Fibroblast of lung (primary cell): ENCODE measurements around the gene SLC1A7. TPM values are rescaled to one million over a fixed set of nuclear protein-coding genes. Genes with fewer than 3 reads are reported as not detected.

ENCODE experiments used
- DNase-seq, 2 donors: peaks; one replicate each; pipeline versions ENCODE4 v3.0.0 to v3.0.0-alpha.2; 2010; ENCODE audit warnings: low read depth in 2 of 2
- H2AFZ ChIP-seq: 2 replicates; pipeline ENCODE4 v1.5.1; 2012; ENCODE audit warnings: low read length, control low read depth, inconsistent platforms
- H3K27ac ChIP-seq: 2 replicates; pipeline ENCODE4 v1.5.1; 2011; ENCODE audit warnings: low read length, control low read depth; ENCODE audit not compliant: insufficient read depth
- H3K27me3 ChIP-seq: 2 replicates; pipeline ENCODE4 v1.5.1; 2011; ENCODE audit warnings: mild to moderate bottlenecking, low read length; ENCODE audit not compliant: control insufficient read depth, insufficient read depth
- H3K36me3 ChIP-seq: 2 replicates; pipeline ENCODE4 v1.5.1; 2011; ENCODE audit warnings: low read length; ENCODE audit not compliant: control insufficient read depth, insufficient read depth
- H3K4me1 ChIP-seq: 2 replicates; pipeline ENCODE4 v1.5.1; 2011; ENCODE audit warnings: low read length; ENCODE audit not compliant: control insufficient read depth, insufficient read depth; ENCODE audit errors: extremely low read depth
- H3K4me2 ChIP-seq: 2 replicates; pipeline ENCODE4 v1.5.1; 2011; ENCODE audit warnings: low read length, control low read depth; ENCODE audit not compliant: insufficient read depth; ENCODE audit errors: extremely low read depth
- H3K4me3 ChIP-seq, 4 experiments: fragments of 200-600 bp in 1 of 4; sonication (generic) in 1 of 4; replicated peaks in 1 of 4; 2 replicates each; pipeline ENCODE4 v1.5.1; 2011 to 2016; ENCODE audit warnings: low read length in 4 of 4, low read depth in 3 of 4, mild to moderate bottlenecking in 3 of 4, control low read depth in 2 of 4, inconsistent platforms in 1 of 4, mixed read lengths in 1 of 4; ENCODE audit not compliant: insufficient read depth in 1 of 4; ENCODE audit errors: control extremely low read depth in 1 of 4
- H3K79me2 ChIP-seq: 2 replicates; pipeline ENCODE4 v1.5.1; 2012; ENCODE audit warnings: mild to moderate bottlenecking, low read length, inconsistent platforms; ENCODE audit not compliant: control insufficient read depth, insufficient read depth
- H3K9ac ChIP-seq: 2 replicates; pipeline ENCODE4 v1.5.1; 2011; ENCODE audit warnings: mild to moderate bottlenecking, low read length, control low read depth; ENCODE audit not compliant: insufficient read depth
- H3K9me3 ChIP-seq: 2 replicates; pipeline ENCODE4 v1.5.1; 2012; ENCODE audit warnings: low read depth, low read length; ENCODE audit not compliant: control insufficient read depth, insufficient read depth
- H4K20me1 ChIP-seq: 2 replicates; pipeline ENCODE4 v1.5.1; 2011; ENCODE audit warnings: low read length; ENCODE audit not compliant: control insufficient read depth, insufficient read depth; ENCODE audit errors: extremely low read depth
- CTCF ChIP-seq, 2 donors: IDR thresholded peaks in 1 of 2; conservative IDR thresholded peaks in 1 of 2; 1 replicate in 1 of 2; 2 replicates in 1 of 2; pipeline ENCODE4 v1.5.1; 2011 to 2012; ENCODE audit warnings: low read length in 2 of 2, control low read depth in 1 of 2, inconsistent platforms in 1 of 2, low read depth in 1 of 2, mild to moderate bottlenecking in 1 of 2
- EZH2 ChIP-seq: IDR thresholded peaks from 2 replicates; pipeline ENCODE4 v1.5.1; 2012; ENCODE audit warnings: low read length, control low read depth, mild to moderate bottlenecking; ENCODE audit errors: missing control alignments
- polyA plus RNA-seq, 2 donors: library from polyadenylated mRNA; depleted of rRNA in 1 of 2; stranded (reverse) in 1 of 2; unstranded in 1 of 2; fragments of >200 nt; gene quantifications; 2 replicates each; pipeline ENCODE4 v1.2.1, GENCODE V29; 2011 to 2012; ENCODE audit warnings: missing spikeins in 1 of 2
- total RNA-seq: library from RNA; depleted of rRNA; stranded (reverse); fragments of >200 nt; gene quantifications from 2 replicates; pipeline ENCODE4 v1.2.1, GENCODE V29; 2014

SLC1A7 gene
- total and polyA plus RNA-seq, 2 donors (not counting 1 experiment from before 2014, with no cell fraction given) = 0.15 to 0.33 TPM

GRCh38 chr1:53112271-53112774 lies 30.1 kb downstream of the SLC1A7 start:
- H3K9ac ChIP-seq = no peak overlapping the region
- H3K4me3 ChIP-seq = no peak overlapping the region
- H3K4me1 ChIP-seq = peaks cover 35% of the 10 kb centered on the region
- H3K4me2 ChIP-seq = no peak overlapping the region
- no peaks in the 10 kb centered on the region for H3K79me2 ChIP-seq
- DNase-seq = peak; percentile 56 to 86
- H4K20me1 ChIP-seq = no peaks in the 10 kb centered on the region
- H2AFZ ChIP-seq = no peak overlapping the region
- TF ChIP-seq CTCF (conservative IDR thresholded peaks at IDR 0.05 in 1 of 2, IDR thresholded peaks at IDR 0.05 in 1 of 2; ENCODE audit: low read depth in 1 of 2, low read length in 2 of 2) = no peak
- no peak for TF ChIP-seq EZH2
- H3K9me3 ChIP-seq = no peaks in the 10 kb centered on the region
- H3K27ac ChIP-seq = peak overlapping the region; percentile 76
- no peaks in the 10 kb centered on the region for H3K36me3 ChIP-seq
- H3K27me3 ChIP-seq = no peaks in the 10 kb centered on the region

GRCh38 chr1:53111693-53112092 lies 30.7 kb downstream of the SLC1A7 start:
- DNase-seq = no peak
- Histone ChIP-seq H3K27me3 (no peaks in the 10 kb centered on the region), H3K4me3 (no peak overlapping the region), H4K20me1 (no peaks in the 10 kb centered on the region), H3K4me2 (no peak overlapping the region), H2AFZ (no peak overlapping the region), H3K4me1 (peaks cover 35% of the 10 kb centered on the region), H3K27ac (peak overlapping the region; percentile 37), H3K79me2 (no peaks in the 10 kb centered on the region), H3K36me3 (no peaks in the 10 kb centered on the region), H3K9ac (no peak overlapping the region), H3K9me3 (no peaks in the 10 kb centered on the region)
- TF ChIP-seq EZH2 = no peak
- TF ChIP-seq CTCF (conservative IDR thresholded peaks at IDR 0.05 in 1 of 2, IDR thresholded peaks at IDR 0.05 in 1 of 2; ENCODE audit: low read depth in 1 of 2, low read length in 2 of 2) = no peak

- Histone ChIP-seq H3K4me2 (no peak overlapping the region), H4K20me1 (no peaks in the 10 kb centered on the region), H3K79me2 (no peaks in the 10 kb centered on the region), H3K9ac (no peak overlapping the region), H3K4me3 (no peak overlapping the region), H3K27me3 (no peaks in the 10 kb centered on the region), H3K36me3 (no peaks in the 10 kb centered on the region), H3K4me1 (peaks cover 33% of the 10 kb centered on the region), H3K27ac (peak overlapping the region; percentile 37), H3K9me3 (no peaks in the 10 kb centered on the region), H2AFZ (no peak overlapping the region)
- DNase-seq = peak in 1 of 2 donors; percentile 49
- TF ChIP-seq EZH2 (no peak), CTCF (conservative IDR thresholded peaks at IDR 0.05 in 1 of 2, IDR thresholded peaks at IDR 0.05 in 1 of 2; ENCODE audit: low read depth in 1 of 2, low read length in 2 of 2) (no peak)
These were observed 31.3 kb downstream of the SLC1A7 start for GRCh38 chr1:53111073-53111556.
